ENCODE results near the gene HERC6.

HERC6 gene

GRCh38 chr4:88457307-88458103 is 78.9 kb downstream of the HERC6 start:
- H3K4me3 ChIP-seq (ENCODE audit: low read length): peak overlapping the region; percentile 57

GRCh38 chr4:88458104-88458740 is 79.6 kb downstream of the HERC6 start:
- no peak for DNase-seq (ENCODE audit: low read depth)
- H3K4me3 ChIP-seq (ENCODE audit: low read length): no peak overlapping the region
- TF ChIP-seq CTCF (conservative IDR thresholded peaks at IDR 0.05; ENCODE audit: low read depth, low read length): no peak

More at GRCh38 chr4:88457307-88458103, 78.9 kb downstream of the HERC6 start:
- DNase-seq (ENCODE audit: low read depth): no peak
- no peak for TF ChIP-seq CTCF (conservative IDR thresholded peaks at IDR 0.05; ENCODE audit: low read depth, low read length)

- DNase-seq (ENCODE audit: low read depth): no peak
- TF ChIP-seq CTCF (conservative IDR thresholded peaks at IDR 0.05; ENCODE audit: low read depth, low read length): no peak
- no peak overlapping the region for H3K4me3 ChIP-seq (ENCODE audit: low read length)
These were observed 87.1 kb downstream of the HERC6 start for GRCh38 chr4:88465653-88466192.

GRCh38 chr4:88467392-88467791 is 88.7 kb downstream of the HERC6 start:
- no peak for TF ChIP-seq CTCF (conservative IDR thresholded peaks at IDR 0.05; ENCODE audit: low read depth, low read length)
- H3K4me3 ChIP-seq (ENCODE audit: low read length): no peak overlapping the region
- no peak for DNase-seq (ENCODE audit: low read depth)

- no peak for DNase-seq (ENCODE audit: low read depth)
- no peak for TF ChIP-seq CTCF (conservative IDR thresholded peaks at IDR 0.05; ENCODE audit: low read depth, low read length)
- H3K4me3 ChIP-seq (ENCODE audit: low read length): no peak overlapping the region
These were observed 98.7 kb downstream of the HERC6 start for GRCh38 chr4:88477229-88477860.

GRCh38 chr4:88478247-88478646 is 99.6 kb downstream of the HERC6 start:
- TF ChIP-seq CTCF (conservative IDR thresholded peaks at IDR 0.05; ENCODE audit: low read depth, low read length): no peak
- no peak overlapping the region for H3K4me3 ChIP-seq (ENCODE audit: low read length)
- DNase-seq (ENCODE audit: low read depth): no peak

Data from retinal pigment epithelial cell (primary cell).